ENCODE results near the gene CDHR4. TPM values are rescaled to one million over a fixed set of nuclear protein-coding genes. Genes with fewer than 3 reads are reported as not detected.

The CDHR4 gene
- total and polyA plus RNA-seq, 2 of the 8 experiments (the other 6 are each of a cell fraction or from before 2014, with no cell fraction given): 0.50 to 0.60 TPM

GRCh38 chr3:49787182-49787464 lies 12.6 kb downstream of the CDHR4 start:
- no peaks in the 10 kb centered on the region for H3K9me3 ChIP-seq (ENCODE audit: insufficient read depth in 2 of 2, low read depth in 1 of 2, low read length in 1 of 2)
- H3K4ac ChIP-seq (replicated peaks; ENCODE audit: insufficient read length, low read depth, low read length): peak overlapping the region; percentile 48
- WGBS, 2 experiments (ENCODE audit: extremely low coverage in 1 of 2, insufficient coverage in 1 of 2, insufficient read length in 1 of 2, insufficient replicate concordance in 2 of 2, low coverage in 1 of 2, low lambda C conversion rate in 2 of 2, missing lambda C conversion rate in 1 of 2): 89% methylated on average over 3 of the region's 3 CpGs; no CpG with 5 or more reads in 1 of the 2 experiments
- H3K23me2 ChIP-seq (ENCODE audit: low read depth, low read length): peaks cover 8% of the 10 kb centered on the region; the same call in 1 of the 2 replicates
- no peak for TF ChIP-seq TBP (IDR thresholded peaks at IDR 0.05; ENCODE audit: low read depth, low read length)
- TF ChIP-seq ATF2 (IDR thresholded peaks at IDR 0.05; ENCODE audit: low read length): no peak
- no peak for TF ChIP-seq SIRT6 (IDR thresholded peaks at IDR 0.05; ENCODE audit: low read length)
- no peak for TF ChIP-seq EP300 (IDR thresholded peaks at IDR 0.05; ENCODE audit: borderline replicate concordance in 1 of 2, low read depth in 2 of 2, low read length in 2 of 2)
- H2AK5ac ChIP-seq (ENCODE audit: low read depth, low read length): no peak overlapping the region; the same call in 1 of the 2 replicates
- POLR2A ChIA-PET (ENCODE audit: partially characterized antibody): interaction anchor here (1.2 to 3.3 kb wide), 4 partner anchors 17 to 142 kb away, joined by 3 to 18 read pairs (median 4); partner anchors contain the start of genes AMIGO3, GMPPB and MON1A
- H3K79me1 ChIP-seq (ENCODE audit: low read depth, low read length): peaks cover 8% of the 10 kb centered on the region; the same call in 1 of the 2 replicates
- no peak for DNase-seq (ENCODE audit: low read depth in 1 of 2, low spot score in 2 of 2)
- H4K8ac ChIP-seq (ENCODE audit: extremely low read depth, insufficient read depth, low read length): peak overlapping the region; percentile 95; the same call in 1 of the 2 replicates
- H3K27me3 ChIP-seq (replicated peaks in 1 of 4; ENCODE audit: control insufficient read depth in 3 of 4, extremely low read depth in 1 of 4, insufficient read depth in 3 of 4, low read length in 3 of 4): peaks cover 0 to 2% (median 0%) of the 10 kb centered on the region in 4 experiments; a peak in 2 of 7 replicates
- peaks cover 0 to 30% of the 10 kb centered on the region in 2 experiments; a peak in 2 of 4 replicates for H3K79me2 ChIP-seq (ENCODE audit: control insufficient read depth in 1 of 2, insufficient read depth in 2 of 2, low read length in 2 of 2)
- H2BK20ac ChIP-seq (ENCODE audit: low read length): no peak overlapping the region; the same call in 1 of the 2 replicates
- no peak overlapping the region for H3K14ac ChIP-seq (ENCODE audit: insufficient read length)
- no peak overlapping the region for H3K23ac ChIP-seq (ENCODE audit: insufficient read length)
- no peak overlapping the region for H3K27ac ChIP-seq (ENCODE audit: low read depth, low read length)
- peak overlapping the region; percentile 42 for H4K5ac ChIP-seq (ENCODE audit: insufficient read length, low read depth, low read length)
- no peak overlapping the region for H3K18ac ChIP-seq (ENCODE audit: extremely low read depth, low read length)
- H2BK12ac ChIP-seq (ENCODE audit: low read depth, low read length): 0 out of 2 replicates have a peak overlapping the region, but pooled peaks have one; percentile 35
- H4K91ac ChIP-seq (replicated peaks; ENCODE audit: insufficient read length, low read length): peak overlapping the region; percentile 6
- peaks cover 0 to 3% (median 1%) of the 10 kb centered on the region in 4 experiments; a peak in 4 of 8 replicates for H3K36me3 ChIP-seq (ENCODE audit: control insufficient read depth in 2 of 4, insufficient read depth in 4 of 4, low read length in 3 of 4)
- no peak overlapping the region for H2BK120ac ChIP-seq (replicated peaks; ENCODE audit: low read depth, low read length)
- no peak overlapping the region for H2AFZ ChIP-seq (ENCODE audit: low read length)
- H3K9ac ChIP-seq (replicated peaks in 1 of 4; ENCODE audit: extremely low read depth in 1 of 4, low read depth in 3 of 4, low read length in 3 of 4): peak overlapping the region in 2 of 4 experiments; percentile 1 to 6; a peak in 3 of 7 replicates
- CTCF ChIA-PET (ENCODE audit: partially characterized antibody): interaction anchor here (2.1 to 3.6 kb wide), 3 partner anchors 53 to 123 kb away, joined by 5 to 20 read pairs (median 9); no protein-coding TSS in a partner anchor
- peaks cover 0 to 3% of the 10 kb centered on the region in 2 experiments for H4K20me1 ChIP-seq (replicated peaks in 1 of 2; ENCODE audit: control insufficient read depth in 1 of 2, insufficient read depth in 2 of 2, low read length in 2 of 2)
- FAIRE-seq: no peak
- peak overlapping the region; percentile 67; the same call in 1 of the 2 replicates for H2BK5ac ChIP-seq (ENCODE audit: low read depth, low read length)
- peaks cover 0 to 5% (median 2%) of the 10 kb centered on the region in 4 experiments; a peak in 2 of 7 replicates for H3K4me1 ChIP-seq (replicated peaks in 1 of 4; ENCODE audit: control insufficient read depth in 3 of 4, insufficient read depth in 4 of 4, low read length in 3 of 4)
- no peak overlapping the region for H3K56ac ChIP-seq (replicated peaks; ENCODE audit: insufficient read length, low read depth, low read length)
- H3K4me2 ChIP-seq (ENCODE audit: insufficient read depth in 1 of 2, low read depth in 2 of 2, low read length in 2 of 2): peak overlapping the region; percentile 66 to 71
- H2BK15ac ChIP-seq (ENCODE audit: low read length): peak overlapping the region; percentile 46; the same call in 1 of the 2 replicates
- peak overlapping the region in 1 of 4 experiments; percentile 85; a peak in 3 of 8 replicates for H3K4me3 ChIP-seq (ENCODE audit: extremely low read depth in 1 of 4, insufficient read depth in 2 of 4, low read depth in 3 of 4, low read length in 4 of 4)
